Astrocyte of the spinal cord (primary cell): Measurements from ENCODE around the gene SLC4A3.
A peak's percentile ranks its signal among the peaks of the same experiment; 100 is the strongest.
"Not testable (repeated sequence)": the region's sequence is repeated elsewhere in the genome, so short reads cannot be mapped to it uniquely, and the experiment has no call there.

ENCODE experiments used
- DNase-seq: peaks from one replicate; pipeline ENCODE4 v3.0.0; 2011; ENCODE audit warnings: low read depth, low spot score
- H3K4me3 ChIP-seq: 2 replicates; pipeline ENCODE4 v1.5.1; 2011; ENCODE audit warnings: low read depth, mild to moderate bottlenecking, low read length, moderate library complexity
- in situ Hi-C: cut with HindIII; loops from 2 replicates; pipeline ENCODE4 v1.10.0; 2017; ENCODE audit warnings: low sequenced_read_pairs
- TF ChIP-seq, protein P1 (sequence below): IDR thresholded peaks from 2 replicates; pipeline ENCODE4 v1.5.1; 2012; ENCODE audit warnings: low read depth, mild to moderate bottlenecking, low read length, inconsistent platforms

Gene SLC4A3

DNA sequence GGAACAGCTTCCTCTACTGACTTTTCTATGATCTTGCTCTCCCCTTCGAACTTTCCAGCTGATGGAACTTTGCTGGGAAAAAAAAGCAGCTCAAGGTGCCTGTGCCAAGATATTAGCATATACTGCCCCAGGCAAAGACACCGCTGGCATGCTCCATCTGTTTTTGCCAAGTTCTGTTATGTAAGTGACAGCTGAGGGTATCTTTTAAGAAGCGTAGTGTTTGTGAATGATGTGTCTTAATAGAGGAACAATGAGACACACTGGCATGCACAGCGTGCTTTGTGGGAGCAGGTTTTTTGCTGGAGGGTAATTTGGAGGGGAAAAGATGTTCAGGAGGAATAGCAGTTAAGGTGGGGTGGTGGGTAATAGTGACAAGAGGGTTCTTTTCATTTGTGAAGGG lies 47.8 kb downstream of the SLC4A3 start:
- no peak for DNase-seq
- in situ Hi-C loops, result no loop called here
- TF ChIP-seq, protein P1, sequence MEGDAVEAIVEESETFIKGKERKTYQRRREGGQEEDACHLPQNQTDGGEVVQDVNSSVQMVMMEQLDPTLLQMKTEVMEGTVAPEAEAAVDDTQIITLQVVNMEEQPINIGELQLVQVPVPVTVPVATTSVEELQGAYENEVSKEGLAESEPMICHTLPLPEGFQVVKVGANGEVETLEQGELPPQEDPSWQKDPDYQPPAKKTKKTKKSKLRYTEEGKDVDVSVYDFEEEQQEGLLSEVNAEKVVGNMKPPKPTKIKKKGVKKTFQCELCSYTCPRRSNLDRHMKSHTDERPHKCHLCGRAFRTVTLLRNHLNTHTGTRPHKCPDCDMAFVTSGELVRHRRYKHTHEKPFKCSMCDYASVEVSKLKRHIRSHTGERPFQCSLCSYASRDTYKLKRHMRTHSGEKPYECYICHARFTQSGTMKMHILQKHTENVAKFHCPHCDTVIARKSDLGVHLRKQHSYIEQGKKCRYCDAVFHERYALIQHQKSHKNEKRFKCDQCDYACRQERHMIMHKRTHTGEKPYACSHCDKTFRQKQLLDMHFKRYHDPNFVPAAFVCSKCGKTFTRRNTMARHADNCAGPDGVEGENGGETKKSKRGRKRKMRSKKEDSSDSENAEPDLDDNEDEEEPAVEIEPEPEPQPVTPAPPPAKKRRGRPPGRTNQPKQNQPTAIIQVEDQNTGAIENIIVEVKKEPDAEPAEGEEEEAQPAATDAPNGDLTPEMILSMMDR, result no peak

DNA sequence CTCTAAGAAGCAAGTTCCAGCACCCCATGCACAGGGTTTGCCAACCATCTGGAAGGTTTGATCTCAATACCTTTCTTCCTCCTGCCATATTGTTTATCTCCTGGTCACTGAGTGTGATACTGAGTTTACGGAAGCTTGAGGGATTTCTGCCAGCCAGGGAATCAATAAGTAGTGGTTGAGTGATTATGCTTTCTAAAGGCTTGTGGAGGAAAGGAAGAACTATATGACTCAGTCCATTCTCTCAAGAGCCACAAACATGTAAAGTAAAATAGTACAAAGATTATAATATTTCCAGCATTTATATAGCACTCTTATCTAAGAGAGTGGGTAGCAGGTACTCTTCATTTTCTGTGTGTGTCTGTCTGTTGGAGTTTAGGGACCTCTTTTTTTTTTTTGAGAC lies 49.2 kb downstream of the SLC4A3 start:
- in situ Hi-C loops, result no loop called here
- TF ChIP-seq, protein P1, result no peak
- no peak overlapping the region for H3K4me3 ChIP-seq
- DNase-seq, result no peak

More for the DNA sequence above, 47.8 kb downstream of the SLC4A3 start:
- H3K4me3 ChIP-seq, result no peak overlapping the region

DNA sequence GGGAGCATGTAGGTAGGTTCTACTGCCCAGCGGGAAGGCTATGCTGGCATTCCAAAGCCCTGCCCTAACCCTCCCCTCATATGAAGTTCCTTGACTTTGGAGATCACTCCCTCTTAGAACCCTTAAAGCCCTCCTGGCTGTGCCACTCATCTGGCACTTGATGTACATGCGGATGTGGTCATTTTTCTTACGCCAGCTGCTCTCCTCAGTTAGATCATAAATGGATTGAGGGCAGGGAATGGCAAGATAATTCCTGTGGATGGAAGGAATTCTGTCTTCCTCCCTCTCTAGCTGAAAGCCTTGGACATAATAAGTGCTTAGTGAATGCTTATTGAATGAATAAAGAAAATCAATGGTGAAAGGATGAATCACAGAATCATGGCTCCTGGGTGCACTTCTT lies 51.6 kb downstream of the SLC4A3 start:
- in situ Hi-C loops, result no loop called here
- no peak overlapping the region for H3K4me3 ChIP-seq
- TF ChIP-seq, protein P1, result no peak
- DNase-seq, result no peak

DNA sequence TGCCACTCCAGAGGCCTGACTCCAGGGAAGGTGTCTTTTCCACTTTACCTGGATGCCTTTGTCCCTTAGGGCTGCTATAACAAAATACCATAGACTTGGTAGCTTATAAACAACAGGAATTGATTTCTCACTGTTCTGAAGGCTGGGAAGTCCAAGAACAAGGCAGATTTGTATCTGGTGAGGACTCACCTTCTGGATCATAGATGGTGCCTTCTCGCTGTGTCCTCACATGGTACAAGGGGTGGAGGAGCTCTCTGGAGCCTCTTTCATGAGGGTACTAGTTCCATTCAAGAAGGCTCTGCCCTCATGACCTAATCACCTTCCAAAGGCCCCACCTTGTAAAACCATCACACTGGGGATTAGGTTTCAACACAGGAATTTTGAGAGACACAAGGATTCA lies 52.1 kb downstream of the SLC4A3 start:
- in situ Hi-C loops, result no loop called here
- no peak for DNase-seq
- H3K4me3 ChIP-seq, result no peak overlapping the region
- TF ChIP-seq, protein P1, result no peak

DNA sequence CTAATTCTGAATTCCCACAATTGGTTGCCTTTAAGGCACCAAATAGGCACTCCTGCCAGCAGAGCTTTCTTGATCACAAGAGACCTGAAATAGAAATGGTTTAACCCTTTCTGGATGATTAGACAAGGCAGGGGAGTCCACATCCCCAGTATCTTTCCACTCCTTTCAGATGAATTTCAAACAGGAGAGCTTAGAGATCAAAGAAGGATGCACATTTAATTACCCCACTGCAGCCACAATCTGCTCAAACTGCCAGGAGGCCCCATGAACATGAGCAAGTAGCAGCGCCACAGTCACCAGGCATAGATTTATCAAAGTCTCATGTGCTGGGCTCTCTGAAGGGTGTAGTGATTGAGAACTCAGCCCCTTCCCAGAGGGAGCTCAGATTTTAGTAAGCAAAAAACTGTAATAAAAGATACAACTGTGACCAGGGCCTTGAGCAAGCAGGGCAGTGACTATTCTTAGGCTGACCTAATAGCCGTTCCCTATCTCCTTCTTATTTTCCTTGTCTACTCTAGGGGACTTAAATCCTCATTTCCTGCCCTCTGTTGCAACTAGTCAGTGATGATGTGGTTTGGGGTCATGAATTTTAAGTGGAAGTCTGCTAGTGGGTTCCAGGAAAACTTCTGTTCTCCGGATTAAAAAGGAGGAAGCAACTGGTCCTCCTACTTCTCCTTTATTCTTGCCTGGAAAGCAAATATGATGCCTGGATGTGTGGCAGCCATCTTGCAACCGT lies 53.7 kb downstream of the SLC4A3 start:
- DNase-seq, result no peak
- TF ChIP-seq, protein P1, result no peak
- H3K4me3 ChIP-seq, result no peak overlapping the region
- in situ Hi-C loops, result no loop called here

DNA sequence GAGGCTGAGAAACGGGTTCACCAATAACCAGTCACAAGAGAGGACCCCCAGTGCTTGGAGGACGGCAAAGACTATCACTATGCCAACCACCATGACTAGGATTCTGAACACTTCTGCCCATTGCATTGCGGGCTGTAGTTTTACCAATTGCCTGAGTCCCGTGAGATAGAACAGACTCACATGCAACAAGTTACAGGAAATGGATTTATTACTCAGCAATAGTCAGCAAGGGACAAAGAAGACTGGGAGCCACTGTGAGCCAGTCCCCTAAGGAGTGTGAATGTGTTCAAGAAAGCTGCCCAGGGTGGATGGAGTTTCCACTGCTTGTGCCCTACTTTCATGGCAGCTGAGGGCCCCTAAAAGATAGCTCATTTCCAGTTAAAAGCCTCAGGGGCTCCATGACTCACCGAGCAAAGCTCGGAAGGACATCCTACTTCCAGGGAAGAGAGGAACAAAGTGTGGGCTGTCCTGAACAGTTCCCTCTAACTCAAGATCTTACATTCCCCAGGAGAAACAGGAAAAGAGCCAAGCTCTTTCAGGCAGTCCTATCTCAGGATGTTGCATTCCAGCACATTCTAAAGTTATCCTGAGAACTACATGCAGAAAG lies 54.4 kb downstream of the SLC4A3 start:
- TF ChIP-seq, protein P1, result no peak
- in situ Hi-C loops, result no loop called here
- no peak overlapping the region for H3K4me3 ChIP-seq
- DNase-seq, result peak; percentile 38

DNA sequence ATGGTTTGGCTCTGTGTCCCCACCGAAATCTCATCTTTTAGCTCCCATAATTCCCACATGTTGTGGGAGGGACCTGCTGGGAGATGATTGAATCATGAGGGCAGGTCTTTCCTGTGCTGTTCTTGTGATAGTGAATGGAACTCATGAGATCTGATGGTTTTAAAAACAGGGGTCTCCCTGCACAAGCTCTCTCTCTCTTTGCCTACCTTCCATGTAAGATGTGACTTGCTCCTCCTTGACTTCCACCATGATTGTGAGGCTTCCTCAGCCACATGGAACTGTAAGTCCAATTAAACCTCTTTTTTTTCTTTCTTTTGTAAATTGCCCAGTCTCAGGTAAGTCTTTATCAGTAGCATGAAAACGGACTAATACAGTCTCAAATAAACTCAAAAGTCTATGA lies 56.0 kb downstream of the SLC4A3 start:
- DNase-seq, in situ Hi-C loops: not testable (repeated sequence)

More for the DNA sequence above, 56.0 kb downstream of the SLC4A3 start:
- H3K4me3 ChIP-seq, result not testable (repeated sequence)
